Pons (tissue), 1 donor: Measurements from ENCODE around the gene VAMP8.
A peak's percentile ranks its signal among the peaks of the same experiment; 100 is the strongest.
"Not testable (repeated sequence)": the region's sequence is repeated elsewhere in the genome, so short reads cannot be mapped to it uniquely, and the experiment has no call there.

Experiments used
- DNase-seq: peaks from one replicate; pipeline ENCODE4 v3.0.0-alpha.2; 2016; ENCODE audit warnings: low spot score

The VAMP8 gene

GRCh38 chr2:85598594-85599340 is 21.4 kb downstream of the VAMP8 start:
- no peak for DNase-seq

GRCh38 chr2:85599468-85600234 is 22.3 kb downstream of the VAMP8 start:
- no peak for DNase-seq

GRCh38 chr2:85600235-85600575 is 22.8 kb downstream of the VAMP8 start:
- DNase-seq: no peak

GRCh38 chr2:85600951-85601770 is 23.8 kb downstream of the VAMP8 start:
- DNase-seq: no peak

GRCh38 chr2:85601771-85602475 is 24.5 kb downstream of the VAMP8 start:
- DNase-seq: no peak

GRCh38 chr2:85602476-85603234 is 25.3 kb downstream of the VAMP8 start, which contains the start of gene TMEM150A:
TSS of gene TMEM150A (minus strand) at chr2:85602698. CDS start at chr2:85601948, 750 bp downstream.
- peak; percentile 92 for DNase-seq

- DNase-seq: not testable (repeated sequence)
Observed at GRCh38 chr2:85604133-85604444, 26.7 kb downstream of the VAMP8 start.

- no peak for DNase-seq
Observed at GRCh38 chr2:85604568-85605339, 27.4 kb downstream of the VAMP8 start.

- DNase-seq: no peak
Observed at GRCh38 chr2:85605406-85606115, 28.2 kb downstream of the VAMP8 start.

GRCh38 chr2:85606116-85606455 is 28.7 kb downstream of the VAMP8 start:
- no peak for DNase-seq

- DNase-seq: no peak
Observed at GRCh38 chr2:85607268-85608215, 30.2 kb downstream of the VAMP8 start.

- DNase-seq: no peak
Observed at GRCh38 chr2:85611217-85611704, 33.9 kb downstream of the VAMP8 start.

- peak; percentile 84 for DNase-seq
Observed at GRCh38 chr2:85611705-85612587, 34.6 kb downstream of the VAMP8 start, which contains the start of gene C2orf68. TSS of gene C2orf68 (minus strand) at chr2:85612066. CDS start at chr2:85611984, 82 bp downstream.

- DNase-seq: no peak
Observed at GRCh38 chr2:85613717-85614515, 36.5 kb downstream of the VAMP8 start.

GRCh38 chr2:85614757-85615156 is 37.4 kb downstream of the VAMP8 start:
- DNase-seq: not testable (repeated sequence)

- DNase-seq: no peak
Observed at GRCh38 chr2:85615413-85615728, 38.0 kb downstream of the VAMP8 start.

GRCh38 chr2:85617723-85618122 is 40.3 kb downstream of the VAMP8 start:
- not testable (repeated sequence) for DNase-seq
